ENCODE measurements around the gene RASSF6.

GRCh38 chr4:73527196-73527595, 93.0 kb downstream of the RASSF6 start:
- TF ChIP-seq, protein P1, sequence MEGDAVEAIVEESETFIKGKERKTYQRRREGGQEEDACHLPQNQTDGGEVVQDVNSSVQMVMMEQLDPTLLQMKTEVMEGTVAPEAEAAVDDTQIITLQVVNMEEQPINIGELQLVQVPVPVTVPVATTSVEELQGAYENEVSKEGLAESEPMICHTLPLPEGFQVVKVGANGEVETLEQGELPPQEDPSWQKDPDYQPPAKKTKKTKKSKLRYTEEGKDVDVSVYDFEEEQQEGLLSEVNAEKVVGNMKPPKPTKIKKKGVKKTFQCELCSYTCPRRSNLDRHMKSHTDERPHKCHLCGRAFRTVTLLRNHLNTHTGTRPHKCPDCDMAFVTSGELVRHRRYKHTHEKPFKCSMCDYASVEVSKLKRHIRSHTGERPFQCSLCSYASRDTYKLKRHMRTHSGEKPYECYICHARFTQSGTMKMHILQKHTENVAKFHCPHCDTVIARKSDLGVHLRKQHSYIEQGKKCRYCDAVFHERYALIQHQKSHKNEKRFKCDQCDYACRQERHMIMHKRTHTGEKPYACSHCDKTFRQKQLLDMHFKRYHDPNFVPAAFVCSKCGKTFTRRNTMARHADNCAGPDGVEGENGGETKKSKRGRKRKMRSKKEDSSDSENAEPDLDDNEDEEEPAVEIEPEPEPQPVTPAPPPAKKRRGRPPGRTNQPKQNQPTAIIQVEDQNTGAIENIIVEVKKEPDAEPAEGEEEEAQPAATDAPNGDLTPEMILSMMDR (IDR thresholded peaks at IDR 0.05) = no peak
- no peak for TF ChIP-seq FOXJ3 (CRISPR knock-in tag; IDR thresholded peaks at IDR 0.05)
